HG03196 (cell line): ENCODE measurements around the gene IST1.
"Not testable (repeated sequence)": the region's sequence is repeated elsewhere in the genome, so short reads cannot be mapped to it uniquely, and the experiment has no call there.

Source experiments
- ATAC-seq: cut with Tn5 transposase; IDR thresholded peaks from one replicate; pipeline ENCODE4 v1.9.1; 2021; ENCODE audit not compliant: unreplicated experiment

Gene IST1

DNA sequence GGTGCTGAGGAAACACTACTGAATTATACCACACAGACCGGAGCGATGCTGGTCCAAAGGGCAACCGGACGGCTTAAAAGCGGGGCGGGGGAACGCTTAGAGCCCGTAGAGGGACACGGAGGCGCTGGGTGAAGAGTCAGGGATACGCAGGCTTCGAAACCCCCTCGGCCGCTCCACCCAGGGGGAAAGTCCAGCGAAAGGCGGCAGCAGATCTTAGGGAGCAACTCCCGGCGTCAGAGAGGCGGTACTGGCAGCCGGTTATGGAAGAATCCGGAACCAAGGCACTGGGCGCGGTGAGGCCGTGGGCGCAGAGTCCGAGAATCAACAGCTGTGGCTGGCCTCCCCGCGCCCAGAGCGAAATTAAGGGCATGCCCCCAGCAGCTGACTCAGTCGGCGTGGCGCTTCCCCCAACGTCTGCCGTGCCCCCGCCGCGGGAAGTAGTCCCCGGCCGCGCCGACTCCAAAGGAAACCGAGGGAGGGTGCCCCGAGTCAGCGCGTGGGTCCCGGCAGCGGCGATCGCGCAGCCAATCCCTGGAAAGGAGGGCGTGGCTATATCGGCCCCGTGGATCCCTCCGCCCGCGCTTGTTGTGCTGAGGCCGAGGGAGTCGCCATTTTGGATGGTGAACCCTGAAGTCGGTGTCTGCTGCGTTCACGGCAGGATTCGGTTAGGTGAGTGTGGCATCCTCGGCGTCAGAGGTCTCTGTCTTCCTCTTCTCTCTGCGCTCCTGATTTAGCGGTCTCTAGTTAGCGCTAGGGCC lies at the start of gene IST1:
TSS of gene IST1 (plus strand) at position 611 of the 758 bp plus-strand sequence. CDS start 20,110 bp downstream, outside the sequence.
- peak; percentile 81 for ATAC-seq

DNA sequence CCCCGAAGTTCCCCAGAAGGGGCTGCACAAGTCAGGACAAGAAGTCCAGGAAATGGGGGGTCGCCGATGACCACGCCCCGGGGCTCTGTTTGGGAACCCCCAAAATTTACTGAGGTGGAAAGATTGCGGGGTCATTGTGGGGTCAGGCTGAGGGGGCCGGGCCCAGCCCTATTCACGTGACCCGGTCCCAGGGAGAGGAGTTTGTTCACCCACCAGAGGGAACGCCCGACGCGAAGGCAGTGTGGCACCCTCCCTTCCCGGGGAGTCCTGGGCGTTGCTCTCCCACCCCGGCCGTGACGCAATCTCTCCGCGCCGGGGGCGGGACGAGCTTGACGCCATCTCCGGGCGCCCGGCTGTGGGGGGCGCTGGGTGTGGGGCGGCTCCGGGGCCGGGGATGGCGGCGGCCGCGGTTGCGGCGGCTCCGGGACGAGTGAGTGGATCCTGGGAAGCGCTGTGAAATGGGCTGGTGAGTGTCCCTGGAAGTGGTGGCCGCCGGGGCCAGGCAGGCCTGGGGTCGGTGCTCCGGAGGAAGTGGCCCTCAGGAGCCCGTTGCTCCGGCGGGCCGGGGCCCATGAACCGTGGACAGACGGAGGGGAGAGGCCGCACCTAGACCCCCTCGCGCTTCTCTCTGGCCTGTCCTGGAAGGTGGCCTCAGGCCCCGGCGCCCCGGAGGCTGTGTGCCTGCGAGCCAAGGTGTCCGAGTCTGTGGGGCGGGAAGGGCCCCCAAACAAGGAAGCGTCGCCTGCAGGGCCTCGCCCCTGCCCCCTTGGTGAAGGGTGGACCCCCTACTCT lies 49.5 kb upstream of the IST1 start, which contains the start of gene ATXN1L:
TSS of gene ATXN1L (plus strand) at position 338 of the 792 bp plus-strand sequence. CDS start 3,765 bp downstream, outside the sequence.
- ATAC-seq, result peak; percentile 72

DNA sequence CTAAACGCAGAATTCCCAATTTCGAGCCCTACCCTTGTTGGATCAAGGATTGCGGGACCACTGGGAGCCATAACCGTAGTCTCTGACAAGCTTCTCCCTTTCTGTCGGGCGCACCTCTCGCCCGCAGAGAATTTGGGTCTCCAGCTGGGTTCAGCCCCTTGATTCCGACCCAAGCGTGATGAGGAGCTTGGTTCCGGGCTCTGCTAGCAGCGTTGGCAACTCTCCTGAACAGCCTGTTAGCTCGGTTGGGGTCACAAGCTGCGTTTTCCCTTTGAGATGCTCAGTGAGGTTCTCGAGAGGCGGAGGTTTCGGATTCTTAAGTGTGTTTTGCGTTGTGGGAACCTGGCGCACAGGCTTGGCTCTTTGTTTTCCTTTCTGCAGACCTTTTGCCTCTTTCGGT lies 48.9 kb upstream of the IST1 start:
- no peak for ATAC-seq

DNA sequence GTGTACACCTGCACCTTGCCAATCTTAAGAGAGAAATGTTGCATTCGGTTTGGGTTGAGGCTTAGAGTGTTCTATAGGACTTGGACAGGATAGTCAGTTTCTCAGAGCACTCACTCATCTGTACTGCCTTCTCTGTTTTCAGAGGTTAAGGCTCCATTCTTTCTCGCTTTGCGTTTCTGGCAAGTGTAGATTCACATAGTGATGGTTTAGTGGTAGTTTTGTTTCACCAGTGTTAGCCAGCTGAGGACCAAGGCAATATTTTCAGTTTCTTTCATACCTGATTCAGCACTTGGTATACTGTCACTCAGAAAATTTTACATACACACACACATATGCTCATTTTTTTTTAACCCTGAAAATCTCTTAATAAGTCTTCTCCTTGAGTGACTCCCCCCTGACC lies 48.2 kb upstream of the IST1 start:
- ATAC-seq, result no peak

DNA sequence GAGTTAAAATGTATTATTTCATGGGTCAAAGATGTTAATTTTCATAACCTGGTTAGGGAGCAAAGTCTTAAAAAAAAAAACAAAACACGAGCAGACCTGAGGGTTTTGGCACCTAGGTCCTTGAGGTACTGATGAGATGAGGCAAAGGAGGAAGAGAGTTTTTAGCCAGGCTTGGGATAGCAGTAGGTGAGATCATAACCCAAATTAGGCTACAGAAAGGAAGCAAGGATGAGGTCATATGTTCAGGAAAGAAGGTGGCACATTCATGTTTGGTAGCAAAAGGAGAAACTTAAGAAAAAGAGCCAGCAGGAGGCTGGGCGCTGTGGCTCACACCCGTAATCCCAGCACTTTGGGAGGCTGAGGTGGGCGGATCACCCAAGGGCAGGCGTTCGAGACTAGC lies 46.7 kb upstream of the IST1 start:
- no peak for ATAC-seq

DNA sequence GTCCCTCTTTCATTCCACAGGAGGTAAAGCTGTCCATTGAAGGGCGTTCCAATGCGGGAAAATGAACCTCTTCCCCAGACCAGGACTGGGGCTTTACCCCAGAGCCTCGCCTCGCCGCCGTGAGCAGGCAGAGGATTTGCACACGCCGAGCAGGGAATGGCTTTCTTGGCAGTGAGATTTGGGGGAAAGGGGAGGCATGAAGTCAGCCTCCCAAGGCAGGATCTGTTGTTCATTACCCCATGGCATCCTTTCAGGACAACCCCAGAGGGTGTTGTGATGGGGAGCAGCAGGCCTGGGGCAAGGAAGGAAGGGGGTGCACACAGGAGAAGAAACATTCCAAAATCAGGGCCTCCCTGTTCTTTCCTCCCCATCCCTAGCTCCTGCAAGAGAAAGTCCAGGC lies 43.6 kb upstream of the IST1 start:
- no peak for ATAC-seq

DNA sequence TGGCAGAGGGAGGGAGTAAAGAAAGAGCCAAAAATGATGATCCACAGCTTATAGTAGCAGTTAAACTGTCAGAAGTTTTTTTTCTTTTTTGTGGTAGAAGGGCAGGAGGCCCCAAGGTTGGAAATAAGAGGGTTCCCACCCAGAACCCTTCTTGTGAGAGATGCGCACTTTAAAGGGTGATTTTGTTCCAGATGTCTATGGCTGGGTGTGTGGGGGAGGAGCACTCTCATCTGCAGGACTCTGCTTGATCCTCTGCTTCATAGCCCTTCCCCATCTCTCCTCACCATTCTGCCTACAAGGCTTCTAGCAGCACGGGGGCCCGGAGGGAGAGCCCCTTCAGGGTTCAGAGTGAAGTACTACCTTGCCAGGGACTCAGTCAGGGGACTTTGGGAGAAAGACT lies 43.2 kb upstream of the IST1 start:
- ATAC-seq, result no peak

DNA sequence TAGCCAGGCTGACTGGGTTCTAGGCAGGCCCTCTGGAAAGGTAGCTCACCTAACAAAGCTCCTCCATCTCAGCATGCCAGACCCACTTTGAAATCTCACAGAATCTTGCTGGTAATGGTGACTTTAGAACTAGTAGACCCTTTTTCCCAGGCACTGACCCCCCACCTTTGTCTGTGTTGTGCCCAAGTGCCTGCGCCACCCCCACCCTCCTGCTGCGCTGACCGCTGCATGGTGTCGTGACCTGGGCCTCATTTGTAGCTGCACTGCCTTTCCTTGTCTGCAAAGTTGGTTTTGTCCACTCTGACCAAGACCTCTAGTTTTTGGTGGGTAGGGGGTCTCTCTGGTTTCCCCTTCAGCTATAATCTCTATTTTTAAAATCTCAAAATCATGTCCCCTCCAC lies 42.8 kb upstream of the IST1 start:
- ATAC-seq, result no peak

DNA sequence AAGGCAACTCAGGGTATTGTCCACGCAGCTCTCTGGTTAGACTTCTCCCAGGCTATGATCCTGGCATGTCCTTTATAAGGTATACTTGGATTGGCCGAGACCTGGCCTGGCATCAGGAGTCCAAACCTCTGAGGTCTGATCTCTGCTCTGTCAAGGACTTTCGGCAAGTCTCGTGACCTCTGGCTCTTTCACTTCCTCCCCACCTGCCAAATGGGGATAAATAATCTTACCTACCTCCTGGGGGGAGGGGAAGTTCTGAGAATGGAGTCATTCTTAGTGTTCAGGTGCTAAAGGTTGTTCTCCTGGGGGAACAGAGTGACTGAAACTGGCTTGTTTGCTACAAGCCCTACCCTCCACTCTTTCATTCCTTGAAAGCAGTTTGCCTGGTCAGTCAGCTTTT lies 41.9 kb upstream of the IST1 start:
- no peak for ATAC-seq

DNA sequence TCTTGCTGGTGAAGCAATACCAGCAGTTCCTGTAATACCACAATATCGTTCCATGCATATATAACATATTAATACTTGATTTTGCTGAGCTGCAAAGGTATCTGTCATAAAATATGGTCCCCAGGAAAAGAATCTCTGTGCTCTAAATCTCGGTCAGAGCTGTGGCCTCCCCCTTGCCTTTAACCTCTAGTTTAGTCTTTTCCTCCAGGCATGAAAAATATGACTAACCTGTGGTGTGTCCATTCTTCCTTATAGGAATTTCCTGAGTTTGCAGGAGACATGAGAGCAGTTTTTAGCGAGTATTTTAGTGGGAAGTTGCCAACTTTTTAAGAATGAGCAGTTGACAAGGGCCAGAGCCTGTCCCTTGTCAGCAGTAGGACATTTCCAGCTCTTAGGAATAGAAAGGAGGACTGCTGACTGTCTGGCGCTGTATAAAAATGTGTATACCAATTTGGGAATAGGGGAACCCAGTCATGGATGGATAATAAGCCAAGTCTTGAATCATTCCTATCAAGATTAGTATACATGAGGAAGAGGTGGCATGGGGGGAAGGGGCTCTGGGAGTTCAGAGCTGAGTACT lies 40.9 kb upstream of the IST1 start:
- no peak for ATAC-seq

DNA sequence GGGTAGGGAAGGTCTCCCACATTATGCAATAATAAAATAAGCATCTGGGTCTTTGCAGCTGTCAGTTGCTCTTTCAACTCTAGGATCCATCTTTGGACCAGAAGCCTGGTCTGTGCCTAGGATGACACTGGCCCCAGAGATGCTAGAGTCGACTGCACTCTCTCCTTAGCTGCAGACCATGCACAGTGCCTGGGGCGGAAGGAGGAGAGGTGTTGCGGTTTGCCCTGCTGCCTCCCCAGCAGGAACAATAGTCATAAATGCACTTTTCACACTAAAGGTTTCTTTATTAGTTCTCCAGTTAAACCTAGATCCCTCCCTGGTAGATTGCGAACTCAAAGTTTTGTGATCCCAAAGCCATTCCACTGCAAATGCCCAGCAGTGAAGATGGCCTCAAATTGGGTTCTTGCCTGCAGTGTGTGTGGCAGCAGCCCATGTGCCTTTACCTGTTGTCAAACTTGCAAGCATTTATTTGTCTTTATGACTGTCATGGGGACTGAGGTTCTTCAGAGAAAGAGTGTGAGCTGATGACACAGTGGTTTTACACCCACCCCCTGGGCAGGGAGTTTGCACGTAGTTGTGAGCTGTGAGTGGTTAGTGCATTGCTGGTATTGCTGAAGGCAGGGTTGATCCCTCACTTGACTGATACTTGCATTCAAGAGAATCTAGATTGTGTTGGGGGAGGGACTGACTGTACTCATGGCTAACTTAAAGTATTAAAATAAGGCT lies 39.2 kb upstream of the IST1 start:
- no peak for ATAC-seq

DNA sequence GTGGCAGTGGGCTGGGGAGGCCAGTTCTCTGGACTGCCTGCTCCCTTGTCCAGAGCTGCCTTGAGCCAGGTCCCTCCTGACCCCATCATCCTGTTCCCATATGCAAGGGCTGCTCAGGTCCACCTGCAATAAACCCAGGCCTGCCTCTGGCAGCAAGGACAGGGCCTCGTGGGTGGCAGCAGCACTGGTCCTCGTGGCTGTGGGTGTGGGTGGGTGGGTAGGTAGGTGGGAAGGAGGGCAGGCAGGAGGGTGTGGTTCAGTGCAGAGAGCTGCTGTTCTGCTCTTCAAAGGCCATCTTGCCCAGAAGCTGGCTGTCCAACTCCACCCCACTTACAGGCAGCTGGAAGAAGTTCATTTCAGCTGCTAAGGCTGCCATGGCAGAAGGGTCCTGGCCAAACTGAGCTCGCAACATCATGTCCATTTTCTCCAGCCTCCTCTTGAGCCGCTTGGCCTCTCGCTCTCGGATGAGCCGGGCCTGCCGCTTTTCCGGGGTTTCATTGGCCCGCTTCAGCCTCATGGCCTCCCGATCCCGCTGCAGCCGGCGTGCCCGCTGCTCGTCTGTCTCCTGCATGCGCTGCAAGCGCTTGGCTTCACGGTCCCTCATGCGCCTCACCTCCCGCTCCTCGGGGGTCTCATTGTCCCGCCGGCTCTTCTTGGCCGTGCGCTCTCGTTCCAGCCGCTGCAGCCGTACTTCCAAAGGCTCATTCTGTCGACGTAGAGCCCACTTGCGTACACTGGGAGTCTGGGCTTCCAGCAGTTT lies 35.4 kb upstream of the IST1 start:
- no peak for ATAC-seq

DNA sequence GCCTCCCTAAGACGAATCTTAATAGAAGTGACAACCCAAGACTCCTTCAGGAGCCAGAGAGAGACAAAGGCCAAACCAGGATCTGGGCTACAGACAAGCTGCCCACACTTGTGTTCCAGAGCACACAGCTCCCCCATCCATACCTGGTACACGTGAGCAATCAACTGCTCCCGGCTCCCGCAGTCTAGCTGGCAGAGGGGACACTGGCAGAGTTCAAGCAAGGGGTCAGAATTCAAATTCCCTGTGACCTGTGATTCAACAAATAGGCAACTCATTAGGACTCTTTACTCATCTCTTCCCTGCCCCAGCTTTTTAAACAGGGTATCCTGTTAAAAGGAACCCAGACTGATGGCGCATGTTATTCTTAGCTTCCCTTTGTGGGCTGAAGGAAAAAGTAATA lies 31.3 kb upstream of the IST1 start:
- ATAC-seq, result no peak

DNA sequence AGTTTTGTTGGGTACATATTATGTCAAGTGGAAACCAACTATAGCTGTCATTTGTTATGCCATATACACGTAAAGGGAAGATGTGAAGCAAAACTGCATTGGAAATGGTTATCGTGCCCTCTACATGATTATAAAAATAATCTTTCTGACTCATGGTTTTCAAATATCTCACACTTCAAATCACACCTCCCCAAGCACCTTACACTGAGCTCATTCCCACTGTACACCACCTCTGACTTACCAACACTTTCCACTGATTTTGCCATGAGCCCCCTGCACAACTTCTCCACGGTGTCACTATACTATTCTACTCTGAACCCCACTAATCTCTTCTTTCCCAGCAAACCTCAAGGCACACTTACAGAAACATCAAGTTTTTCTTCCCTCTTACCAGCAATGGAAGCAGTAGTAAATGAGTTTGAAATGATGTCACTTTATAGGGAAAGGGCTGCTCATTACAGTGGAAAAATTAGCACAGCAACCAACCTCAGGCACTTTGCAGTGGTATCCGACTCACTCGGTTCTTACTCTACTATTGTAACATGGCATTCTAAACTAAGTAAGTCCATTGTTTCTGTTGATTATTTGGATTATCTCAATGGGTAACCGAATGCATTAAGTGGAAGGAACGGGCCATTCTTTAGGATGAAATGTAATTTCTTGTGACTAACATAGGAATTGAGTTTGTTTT lies 30.0 kb upstream of the IST1 start:
- ATAC-seq, result no peak

DNA sequence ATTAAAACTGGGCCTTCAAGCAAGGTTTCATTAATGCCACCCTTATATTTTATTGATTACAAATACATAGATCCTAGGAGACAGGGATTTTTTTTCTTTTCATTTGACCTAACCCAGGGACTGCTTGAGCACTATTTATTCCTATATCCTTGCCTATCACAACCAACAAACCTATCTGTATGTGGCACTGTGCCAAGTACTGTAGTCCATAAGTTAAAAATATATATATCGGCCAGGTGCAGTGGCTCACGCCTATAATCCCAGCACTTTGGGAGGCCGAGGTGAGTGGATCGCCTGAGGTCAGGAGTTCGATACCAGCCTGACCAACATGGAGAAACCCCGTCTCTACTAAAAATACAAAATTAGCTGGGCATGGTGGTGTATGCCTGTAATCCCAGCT lies 28.2 kb upstream of the IST1 start:
- not testable (repeated sequence) for ATAC-seq

DNA sequence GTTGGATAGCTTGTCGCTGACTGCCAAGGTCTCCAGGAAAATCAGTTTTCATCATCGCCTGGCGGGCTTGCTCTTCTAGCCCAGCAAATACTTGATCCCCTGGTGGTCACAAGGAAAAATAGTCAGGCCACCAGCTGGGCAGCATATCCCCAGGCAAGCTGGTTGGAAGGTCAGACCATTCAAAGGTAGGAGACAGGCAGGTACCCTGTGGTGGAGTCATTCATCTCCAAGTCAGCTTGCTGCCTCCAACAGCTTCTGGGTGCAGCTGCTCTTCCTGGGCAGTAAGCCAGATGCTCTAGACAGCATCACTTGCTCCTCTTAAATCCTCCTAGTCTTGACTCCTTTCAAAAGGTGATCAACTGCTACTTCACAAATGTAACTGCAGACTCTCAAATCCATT lies 27.4 kb upstream of the IST1 start:
- no peak for ATAC-seq

DNA sequence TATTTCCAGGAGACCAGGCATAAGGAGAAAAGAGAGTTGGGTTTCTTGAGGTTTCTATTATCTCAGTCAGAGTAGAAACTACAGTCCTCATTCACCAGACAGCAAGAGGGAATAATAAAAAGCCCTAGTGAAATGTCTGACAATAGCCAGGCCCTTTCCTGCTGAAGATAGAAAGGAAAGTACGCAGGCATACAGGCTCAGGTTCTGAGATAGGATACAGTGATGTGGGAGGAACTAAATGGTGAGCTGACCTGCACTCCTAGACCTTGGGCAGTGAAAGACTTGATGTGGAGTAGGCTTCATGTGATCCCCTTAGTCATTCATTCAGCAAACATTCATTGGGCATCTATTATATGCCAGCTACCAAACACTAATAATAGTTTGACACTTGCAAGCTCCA lies 26.2 kb upstream of the IST1 start:
- no peak for ATAC-seq

DNA sequence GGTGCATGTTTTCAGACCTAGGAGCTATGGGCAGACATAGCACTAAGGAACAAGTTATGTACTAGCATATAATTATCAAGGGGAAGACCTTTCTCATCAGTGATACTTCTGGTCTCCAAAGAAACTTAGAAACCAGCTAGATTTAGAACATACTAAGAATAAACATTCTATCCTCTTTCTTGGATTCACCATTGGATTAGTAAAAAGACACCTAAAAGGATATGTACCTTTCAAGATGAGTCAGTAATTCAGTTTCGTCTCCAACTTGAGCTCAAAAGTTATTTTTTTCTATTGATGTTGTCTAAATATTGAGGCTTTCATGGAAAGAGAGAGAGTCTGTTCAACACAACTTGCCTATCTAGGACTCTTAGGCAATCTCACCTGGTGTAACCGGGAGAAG lies 24.5 kb upstream of the IST1 start:
- no peak for ATAC-seq

DNA sequence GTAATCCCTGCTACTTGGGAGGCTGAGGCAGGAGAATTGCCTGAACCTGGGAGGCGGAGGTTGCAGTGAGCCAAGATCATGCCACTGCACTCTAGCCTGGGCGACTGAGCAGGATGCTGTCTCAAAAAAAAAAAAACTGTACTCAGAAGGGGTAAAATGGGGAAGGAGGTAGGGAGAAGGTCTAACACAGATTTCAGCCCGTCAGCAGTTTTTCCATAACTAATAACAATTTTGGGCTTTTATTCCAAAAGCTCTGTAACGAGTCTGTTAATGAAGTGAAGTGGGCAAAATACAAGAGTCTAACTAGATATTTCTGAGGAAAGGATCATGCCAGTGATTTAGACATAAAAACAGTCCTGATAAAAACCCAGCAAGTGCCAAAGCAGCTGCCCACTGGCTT lies 22.1 kb upstream of the IST1 start:
- no peak for ATAC-seq

DNA sequence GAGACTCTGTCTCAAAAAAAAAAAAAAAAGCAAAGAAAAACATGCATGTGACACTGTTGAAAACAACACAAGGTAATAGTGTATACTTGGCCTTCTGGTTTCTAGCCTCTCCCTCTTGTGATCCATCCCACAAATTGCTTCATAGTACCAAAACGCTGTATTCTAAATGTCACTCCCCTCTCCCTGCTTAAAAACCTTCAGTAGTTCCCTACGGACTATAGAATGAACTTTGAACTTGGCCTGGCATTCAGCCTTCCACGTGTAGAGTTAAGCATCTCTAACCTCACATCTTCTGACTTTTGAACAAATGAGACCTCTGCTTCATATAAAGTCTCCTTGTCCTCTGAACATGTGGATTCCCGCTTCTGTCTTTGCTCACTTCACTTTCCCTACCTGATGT lies 16.4 kb upstream of the IST1 start:
- ATAC-seq, result no peak
